IPS DF 19.7 (cell line): Measurements from ENCODE around the gene TRIM71.
"Not testable (repeated sequence)": the region's sequence is repeated elsewhere in the genome, so short reads cannot be mapped to it uniquely, and the experiment has no call there.

Source experiments
- DNase-seq: peaks from one replicate; pipeline ENCODE4 v3.0.0-alpha.2; 2013; ENCODE audit warnings: low read depth, low spot score

Gene TRIM71

DNA sequence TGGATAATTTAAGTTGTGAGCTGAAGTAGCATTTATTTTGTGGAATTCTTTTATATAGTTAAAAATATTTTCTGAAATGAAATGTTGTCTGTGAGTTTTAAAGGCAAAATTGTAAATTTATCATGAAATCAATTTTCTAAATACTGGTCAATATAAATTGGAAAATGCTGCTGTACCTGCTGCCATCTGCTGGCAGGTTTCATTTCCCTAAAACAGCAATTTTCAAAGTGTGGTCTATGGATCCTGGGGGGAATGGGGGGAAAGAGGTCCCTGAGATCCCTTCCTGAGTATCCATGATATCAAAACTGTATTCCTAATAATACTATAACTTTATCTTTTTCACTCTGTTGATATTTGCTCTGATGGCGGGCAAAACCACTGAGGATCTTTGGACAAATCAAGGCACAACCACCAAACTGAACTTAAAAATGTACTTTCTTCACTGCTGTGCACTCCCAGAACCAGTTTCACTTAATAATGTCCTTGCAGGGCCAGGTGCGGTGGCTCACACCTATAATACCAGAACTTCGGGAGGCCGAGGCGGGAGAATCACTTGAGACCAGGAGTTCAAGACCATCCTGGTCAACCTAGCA, 116.4 kb downstream of the TRIM71 start:
- no peak for DNase-seq

DNA sequence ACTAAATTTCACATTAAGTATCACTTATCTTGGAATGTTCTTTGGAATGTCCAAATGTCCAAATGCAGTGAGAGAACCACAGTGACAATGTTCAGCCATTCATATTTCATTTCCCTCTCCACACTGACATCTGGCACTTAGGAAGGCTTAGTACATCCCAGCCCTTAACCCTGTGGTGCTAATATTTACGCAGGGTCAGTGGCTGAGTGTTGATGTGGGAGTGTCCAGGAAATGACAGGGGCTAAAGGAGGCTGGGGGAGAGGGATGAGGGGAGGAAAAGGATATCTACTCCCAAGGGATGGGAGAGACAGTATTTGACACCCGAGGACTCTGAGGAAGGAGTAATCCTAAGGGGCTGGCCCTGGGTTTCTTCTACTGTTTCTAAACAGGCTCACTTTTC, 119.5 kb downstream of the TRIM71 start:
- DNase-seq: no peak

DNA sequence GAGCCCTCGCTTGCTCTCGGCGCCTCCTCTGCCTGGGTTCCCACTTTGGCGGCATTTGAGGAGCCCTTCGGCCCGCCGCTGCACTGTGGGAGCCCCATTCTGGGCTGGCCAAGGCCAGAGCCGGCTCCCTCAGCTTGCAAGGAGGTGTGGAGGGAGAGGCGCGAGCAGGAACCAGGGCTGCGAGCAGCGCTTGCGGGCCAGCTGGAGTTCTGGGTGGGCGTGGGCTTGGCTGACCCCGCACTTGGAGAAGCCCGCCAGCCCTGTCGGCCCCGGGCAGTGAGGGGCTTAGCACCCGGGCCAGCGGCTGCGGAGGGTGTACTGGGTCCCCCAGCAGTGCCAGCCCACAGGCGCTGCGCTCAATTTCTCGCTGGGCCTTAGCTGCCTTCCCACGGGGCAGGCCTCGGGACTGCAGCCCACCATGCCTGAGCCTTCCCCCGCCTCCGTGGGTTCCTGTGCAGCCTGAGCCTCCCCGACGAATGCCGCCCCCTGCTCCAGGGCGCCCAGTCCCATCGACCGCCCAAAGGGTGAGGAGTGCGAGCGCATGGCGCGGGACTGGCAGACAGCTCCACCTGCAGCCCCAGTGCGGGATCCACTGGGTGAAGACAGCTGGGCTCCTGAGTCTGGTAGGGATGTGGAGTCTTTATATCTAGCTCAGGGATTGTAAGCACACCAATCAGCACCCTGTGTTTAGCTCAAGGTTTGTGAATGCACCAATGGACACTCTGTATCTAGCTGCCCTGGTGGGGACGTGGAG, 121.9 kb downstream of the TRIM71 start:
- not testable (repeated sequence) for DNase-seq

DNA sequence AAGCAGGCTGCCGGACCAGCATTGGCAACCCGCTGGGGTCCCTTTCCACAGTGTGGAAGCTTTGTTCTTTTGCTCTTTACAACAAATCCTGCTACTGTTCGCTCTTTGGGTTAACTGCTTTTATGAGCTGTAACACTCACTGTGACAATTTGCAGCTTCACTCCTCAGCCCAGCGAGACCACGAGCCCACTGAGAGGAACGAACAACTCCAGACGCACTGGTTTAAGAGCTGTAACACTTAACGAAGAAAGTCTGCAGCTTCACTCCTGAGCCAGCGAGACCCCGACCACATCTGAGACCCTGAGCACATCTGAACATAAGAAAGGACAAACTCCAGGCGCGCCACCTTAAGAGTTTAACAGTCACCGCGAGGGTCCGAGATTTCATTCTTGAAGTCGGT, 122.9 kb downstream of the TRIM71 start:
- DNase-seq: no peak

DNA sequence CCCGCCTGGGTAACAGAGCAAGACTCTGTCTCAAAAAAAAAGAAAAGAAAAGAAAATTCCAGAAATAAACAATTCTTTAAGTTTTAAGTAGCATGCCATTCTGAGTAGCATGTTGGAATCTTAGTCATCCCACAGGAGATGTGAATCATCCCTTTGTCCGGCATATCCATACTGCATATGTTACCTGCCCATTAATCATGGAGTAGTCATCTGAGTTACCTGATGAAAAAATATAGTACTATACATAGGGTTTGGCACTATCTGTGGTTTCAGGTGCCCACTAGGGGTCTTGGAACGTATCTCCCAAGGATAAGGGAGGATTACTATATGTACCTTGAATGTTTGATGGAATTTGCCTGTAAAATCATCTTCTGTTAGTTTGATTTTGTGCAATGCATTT, 127.3 kb downstream of the TRIM71 start:
- DNase-seq: no peak

DNA sequence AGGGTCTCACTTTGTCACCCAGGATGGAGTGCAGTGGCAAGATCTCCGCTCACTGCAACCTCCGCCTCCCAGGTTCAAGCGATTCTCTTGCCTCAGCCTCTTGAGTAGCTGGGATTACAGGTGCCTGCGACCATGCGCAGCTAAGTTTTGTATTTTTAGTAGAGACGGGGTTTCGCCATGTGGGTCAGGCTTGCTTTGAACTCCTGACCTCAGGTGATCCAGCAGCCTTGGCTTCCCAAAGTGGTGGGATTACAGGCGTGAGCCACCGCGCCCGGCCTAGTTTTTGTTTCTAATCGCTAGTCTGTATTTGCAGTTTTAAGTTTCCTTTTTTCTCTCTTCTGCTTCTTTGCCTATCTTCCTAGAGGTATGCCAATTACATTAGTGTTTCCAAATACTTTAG, 127.8 kb downstream of the TRIM71 start:
- DNase-seq: not testable (repeated sequence)

DNA sequence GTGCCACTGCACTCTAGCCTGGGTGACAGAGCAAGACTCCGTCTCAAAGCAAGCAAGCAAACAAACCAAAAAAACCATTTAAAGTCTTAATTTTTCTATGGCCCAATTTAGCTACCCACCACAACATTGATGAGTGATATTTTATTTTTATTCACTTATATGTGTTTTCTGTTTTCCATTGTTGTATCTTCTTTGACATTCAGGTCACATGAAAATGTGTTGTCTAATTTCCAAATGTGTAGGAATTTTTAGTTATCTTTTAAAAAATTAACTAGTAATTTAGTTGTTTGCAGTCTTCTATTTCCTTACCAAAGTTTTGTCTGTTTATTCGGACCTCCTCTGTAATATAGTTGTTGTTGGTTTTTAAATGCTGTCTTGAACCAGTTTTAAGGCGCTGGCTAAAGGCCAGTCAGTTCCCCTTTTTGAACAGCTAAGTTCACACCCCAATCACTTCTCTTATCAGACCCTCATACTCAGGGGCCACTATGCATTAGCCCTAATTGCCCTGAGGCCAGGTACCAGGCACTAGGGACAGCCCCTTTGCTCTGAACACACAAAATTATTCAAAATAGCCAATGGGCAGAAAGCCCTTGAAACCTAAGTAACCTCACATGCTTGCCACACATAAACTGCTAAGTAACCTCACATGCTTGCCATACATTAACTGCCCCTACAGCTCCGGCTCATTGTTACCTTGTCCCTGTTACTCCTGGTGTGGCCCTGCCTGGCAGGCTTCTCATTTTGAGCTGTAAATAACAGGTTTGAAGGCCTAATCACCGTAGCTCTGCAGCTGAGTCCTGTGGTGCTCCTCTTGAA, 129.4 kb downstream of the TRIM71 start:
- no peak for DNase-seq
